ENCODE data around the gene ARID4A.
"Not testable (repeated sequence)": the region's sequence is repeated elsewhere in the genome, so short reads cannot be mapped to it uniquely, and the experiment has no call there.

ARID4A gene

GRCh38 chr14:58298477-58299400 is at the start of gene ARID4A:
ARID4A (plus strand) TSS chr14:58298555; CDS start chr14:58299855, 1,300 bp downstream.
- no peak for DNase-seq

GRCh38 chr14:58249611-58250010 is 48.7 kb upstream of the ARID4A start:
- no peak for DNase-seq

GRCh38 chr14:58258156-58258555 is 40.2 kb upstream of the ARID4A start:
- DNase-seq: no peak

- DNase-seq: not testable (repeated sequence)
These were observed 36.4 kb upstream of the ARID4A start for GRCh38 chr14:58262005-58262404.

- no peak for DNase-seq
These were observed 33.0 kb upstream of the ARID4A start for GRCh38 chr14:58265401-58265800.

- no peak for DNase-seq
These were observed 27.7 kb upstream of the ARID4A start for GRCh38 chr14:58270628-58271027.

GRCh38 chr14:58272588-58273372 is 25.6 kb upstream of the ARID4A start:
- no peak for DNase-seq

- DNase-seq: no peak
These were observed 23.5 kb upstream of the ARID4A start for GRCh38 chr14:58274881-58275280.

GRCh38 chr14:58275527-58276190 is 22.7 kb upstream of the ARID4A start:
- no peak for DNase-seq

- no peak for DNase-seq
These were observed 22.1 kb upstream of the ARID4A start for GRCh38 chr14:58276208-58276607.

- DNase-seq: no peak
These were observed 20.2 kb upstream of the ARID4A start for GRCh38 chr14:58278177-58278576.

- DNase-seq: no peak
These were observed 17.2 kb upstream of the ARID4A start for GRCh38 chr14:58280954-58281787.

GRCh38 chr14:58281969-58282368 is 16.4 kb upstream of the ARID4A start:
- DNase-seq: no peak

- DNase-seq: no peak
These were observed 15.3 kb upstream of the ARID4A start for GRCh38 chr14:58282925-58283593.

- DNase-seq: no peak
These were observed 14.6 kb upstream of the ARID4A start for GRCh38 chr14:58283730-58284129.

- no peak for DNase-seq
These were observed 13.2 kb upstream of the ARID4A start for GRCh38 chr14:58285132-58285531.

- no peak for DNase-seq
These were observed 10.7 kb upstream of the ARID4A start for GRCh38 chr14:58287607-58288042.

GRCh38 chr14:58288106-58288792 is 10.1 kb upstream of the ARID4A start:
- no peak for DNase-seq

- DNase-seq: no peak
These were observed 6.7 kb upstream of the ARID4A start for GRCh38 chr14:58291646-58292045.

GRCh38 chr14:58292187-58292586 is 6.2 kb upstream of the ARID4A start:
- DNase-seq: no peak

GRCh38 chr14:58294201-58294600 is 4.2 kb upstream of the ARID4A start:
- DNase-seq: no peak
